D721Med (cell line): ENCODE measurements around the gene CCL7.

Experiments
- DNase-seq: peaks from one replicate; pipeline ENCODE4 v3.0.0; 2011; ENCODE audit warnings: low spot score; ENCODE audit not compliant: insufficient read length
- FAIRE-seq: peaks from 2 replicates; lab custom pipeline; 2011; peaks lifted over from hg19 to GRCh38; lab: Jason Lieb, UNC
- TF ChIP-seq, protein P1 (sequence below): IDR thresholded peaks from 2 replicates; pipeline ENCODE4 v1.5.1; 2012; ENCODE audit warnings: mild to moderate bottlenecking, control low read depth; ENCODE audit not compliant: insufficient read depth; ENCODE audit errors: missing control alignments

The CCL7 gene

DNA sequence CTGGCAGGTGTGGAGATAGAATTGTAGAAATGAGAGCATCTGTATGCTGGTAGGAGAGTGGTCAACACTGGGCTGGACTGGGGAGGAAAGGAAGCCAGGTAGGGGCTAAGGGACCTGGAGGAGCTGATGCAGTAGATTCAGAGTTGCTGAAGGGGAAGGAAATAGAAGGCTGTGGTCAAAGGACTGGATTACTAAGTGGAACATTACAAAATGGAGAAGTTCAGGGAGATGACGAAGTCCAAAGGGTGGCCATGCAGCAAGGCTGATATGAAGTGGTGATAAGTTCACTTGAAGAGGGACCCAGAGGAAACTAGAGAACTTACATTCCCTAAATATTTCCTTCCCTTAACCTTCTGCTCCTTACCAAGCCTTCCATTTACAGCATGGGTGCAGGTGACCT, 23.6 kb upstream of the CCL7 start:
- DNase-seq (no peak), FAIRE-seq (no peak)
- TF ChIP-seq, protein P1, sequence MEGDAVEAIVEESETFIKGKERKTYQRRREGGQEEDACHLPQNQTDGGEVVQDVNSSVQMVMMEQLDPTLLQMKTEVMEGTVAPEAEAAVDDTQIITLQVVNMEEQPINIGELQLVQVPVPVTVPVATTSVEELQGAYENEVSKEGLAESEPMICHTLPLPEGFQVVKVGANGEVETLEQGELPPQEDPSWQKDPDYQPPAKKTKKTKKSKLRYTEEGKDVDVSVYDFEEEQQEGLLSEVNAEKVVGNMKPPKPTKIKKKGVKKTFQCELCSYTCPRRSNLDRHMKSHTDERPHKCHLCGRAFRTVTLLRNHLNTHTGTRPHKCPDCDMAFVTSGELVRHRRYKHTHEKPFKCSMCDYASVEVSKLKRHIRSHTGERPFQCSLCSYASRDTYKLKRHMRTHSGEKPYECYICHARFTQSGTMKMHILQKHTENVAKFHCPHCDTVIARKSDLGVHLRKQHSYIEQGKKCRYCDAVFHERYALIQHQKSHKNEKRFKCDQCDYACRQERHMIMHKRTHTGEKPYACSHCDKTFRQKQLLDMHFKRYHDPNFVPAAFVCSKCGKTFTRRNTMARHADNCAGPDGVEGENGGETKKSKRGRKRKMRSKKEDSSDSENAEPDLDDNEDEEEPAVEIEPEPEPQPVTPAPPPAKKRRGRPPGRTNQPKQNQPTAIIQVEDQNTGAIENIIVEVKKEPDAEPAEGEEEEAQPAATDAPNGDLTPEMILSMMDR, result no peak

DNA sequence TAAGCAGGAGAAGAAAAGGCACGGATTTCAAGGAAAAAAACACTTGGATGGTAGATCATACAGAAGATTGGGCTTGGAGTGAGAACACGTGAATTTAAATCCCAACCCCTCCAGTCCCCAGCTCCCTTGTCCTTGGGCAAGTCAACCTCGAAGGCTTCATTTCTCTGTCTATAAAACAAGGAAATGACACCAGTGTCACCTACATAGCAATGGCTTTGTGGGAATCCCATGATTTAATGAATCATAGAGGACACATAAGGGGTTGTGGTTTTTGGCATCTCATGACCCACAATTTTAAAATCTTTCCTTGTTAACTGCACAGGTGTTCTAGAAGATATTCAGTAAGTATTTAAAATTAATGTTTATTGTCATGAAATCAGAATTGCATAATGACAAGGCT, 23.1 kb upstream of the CCL7 start:
- FAIRE-seq (no peak), DNase-seq (no peak)
- TF ChIP-seq, protein P1, result no peak

DNA sequence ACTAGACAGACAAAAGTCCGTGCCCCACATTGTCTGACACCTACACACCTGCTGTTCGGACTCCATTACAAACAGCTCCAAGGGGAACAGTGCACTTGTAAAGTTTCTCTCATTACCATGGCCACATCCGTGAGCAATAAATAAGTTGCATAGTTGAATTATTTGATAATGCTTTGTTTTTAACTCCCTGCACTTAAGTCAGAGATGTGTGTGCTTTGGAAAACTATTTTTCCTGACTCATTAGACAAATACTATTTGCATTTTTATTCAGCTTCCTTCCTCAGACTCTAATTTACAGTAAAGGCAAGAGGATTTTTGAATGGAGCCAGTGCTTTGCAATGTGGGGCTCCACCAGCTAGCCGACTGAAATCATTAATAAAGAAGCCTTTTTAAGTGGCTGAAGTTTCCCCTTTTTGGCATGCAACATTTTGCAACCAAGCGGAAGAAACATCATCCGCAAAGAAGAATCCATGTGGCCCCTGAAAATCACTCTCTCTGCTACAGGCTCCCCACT, 21.5 kb upstream of the CCL7 start:
- DNase-seq, result no peak
- FAIRE-seq, result no peak
- TF ChIP-seq, protein P1, result no peak

DNA sequence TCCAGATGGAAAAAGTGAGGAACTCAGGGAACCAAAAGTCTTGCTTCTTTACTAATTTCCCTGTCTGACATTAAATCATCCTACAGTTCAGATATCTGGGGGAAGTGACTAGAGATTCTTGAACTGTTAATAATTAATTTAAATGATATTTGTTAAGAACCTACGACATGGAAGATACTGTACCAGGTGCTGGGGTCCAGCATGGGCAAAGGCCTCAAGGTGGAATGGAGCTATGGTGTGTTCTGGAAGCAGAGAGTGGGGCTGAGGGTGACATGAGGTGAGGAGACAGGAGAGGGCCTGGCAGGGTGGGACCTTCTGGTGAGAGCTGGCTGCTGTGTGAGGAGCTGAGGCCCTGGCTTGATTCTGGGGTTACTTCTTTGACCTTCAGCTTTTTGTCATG, 21.0 kb upstream of the CCL7 start:
- TF ChIP-seq, protein P1, result no peak
- FAIRE-seq, result no peak
- DNase-seq, result no peak

DNA sequence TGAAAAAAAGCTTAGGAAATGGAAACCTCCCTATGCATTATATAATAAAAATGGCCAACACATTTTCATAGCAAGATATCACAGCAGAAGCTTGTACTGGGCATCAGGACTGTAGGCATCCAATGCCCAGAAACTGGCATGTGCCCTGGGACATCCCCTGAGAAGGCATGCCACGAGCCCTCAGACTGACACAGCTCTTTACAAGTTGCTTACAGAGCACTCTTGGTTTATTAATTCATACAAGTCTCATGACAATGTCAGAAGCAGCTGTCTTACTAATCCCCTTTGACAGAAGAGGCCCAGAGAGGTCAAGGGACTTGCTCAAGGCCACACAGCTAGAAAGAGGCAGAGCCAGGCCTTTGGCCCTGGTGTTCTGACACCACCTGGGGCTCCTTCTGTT, 20.5 kb upstream of the CCL7 start:
- no peak for FAIRE-seq
- TF ChIP-seq, protein P1, result no peak

DNA sequence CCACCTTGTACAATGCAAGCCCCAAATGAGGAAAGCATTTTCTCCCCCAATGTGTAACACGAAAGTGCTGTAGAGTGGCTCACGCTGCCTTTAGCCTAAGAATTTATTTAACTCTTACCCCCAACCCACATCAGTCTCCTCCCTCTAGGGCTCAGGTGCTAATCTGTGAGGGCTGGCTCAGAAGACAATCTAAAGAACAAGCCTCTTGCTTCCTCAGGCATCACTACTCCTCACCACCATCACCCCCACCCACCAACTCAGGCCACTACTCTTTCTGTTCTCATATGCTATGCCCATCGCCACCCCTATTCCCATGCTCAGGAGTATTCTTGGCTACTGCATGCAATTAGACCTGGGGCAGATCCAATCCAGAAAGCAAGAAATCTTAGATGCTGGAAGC, 18.8 kb upstream of the CCL7 start:
- TF ChIP-seq, protein P1, result no peak
- no peak for FAIRE-seq
- DNase-seq, result no peak

More for the DNA sequence above, 20.5 kb upstream of the CCL7 start:
- no peak for DNase-seq

DNA sequence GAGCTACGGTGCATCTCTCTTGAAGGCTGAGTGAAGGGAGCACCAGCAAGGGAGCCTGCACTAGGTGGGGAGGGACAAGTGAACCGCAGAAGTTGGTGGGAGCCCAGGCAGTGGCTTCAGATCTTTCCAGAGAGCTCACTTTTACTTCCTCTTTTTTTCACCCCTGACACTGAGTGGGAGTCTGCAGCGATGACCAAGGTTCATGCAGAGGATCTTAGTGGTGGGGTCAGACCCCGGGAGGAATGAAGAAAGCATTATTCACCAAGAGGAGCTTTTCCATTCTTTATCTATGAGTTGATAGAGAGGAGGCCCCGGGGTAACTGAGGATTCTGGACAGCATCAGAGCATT, 18.0 kb upstream of the CCL7 start:
- no peak for DNase-seq
- TF ChIP-seq, protein P1, result no peak
- no peak for FAIRE-seq
